ENCODE data around the gene RBPMS2.

DNA sequence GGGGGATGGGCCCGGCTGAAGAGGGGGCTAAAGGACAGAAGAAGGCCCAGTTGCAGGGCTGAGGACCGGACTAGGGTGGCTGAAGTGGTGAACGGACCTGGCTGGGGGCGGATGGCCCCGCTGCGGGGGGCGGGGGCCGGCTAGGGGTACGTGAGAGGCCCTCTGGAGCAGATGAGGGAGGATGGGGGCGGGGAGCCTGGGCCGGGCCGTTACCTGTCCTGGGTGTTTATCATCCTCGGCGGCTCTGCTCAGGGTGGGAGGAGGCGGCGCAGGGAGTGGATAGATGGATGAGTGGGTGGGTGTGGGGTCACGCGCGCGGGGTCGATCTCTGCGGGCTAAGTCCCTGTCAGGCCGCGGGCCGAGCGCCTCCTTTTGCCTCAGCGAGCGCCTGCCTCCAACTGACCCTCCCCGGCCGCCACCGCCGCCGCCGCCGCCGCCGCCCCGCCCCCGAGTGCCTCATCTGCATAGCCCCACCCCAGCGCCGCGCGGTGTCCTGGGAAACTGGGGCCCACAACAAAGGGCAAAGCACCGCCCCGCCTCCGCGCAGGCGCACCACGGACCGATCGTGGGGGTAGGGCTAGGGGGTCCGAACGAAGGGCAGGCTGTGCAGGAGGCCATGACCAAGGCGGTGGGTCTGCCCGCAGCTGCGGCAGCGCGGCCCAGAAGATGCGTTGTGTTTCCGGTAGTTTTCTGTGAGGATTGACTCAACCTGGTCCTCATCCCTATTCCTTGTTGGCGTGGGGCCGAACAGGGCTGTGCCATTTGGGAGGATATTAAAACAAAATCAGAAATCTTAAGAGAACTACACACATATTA is 72.4 kb downstream of the RBPMS2 start:
- TF ChIP-seq, protein P1, sequence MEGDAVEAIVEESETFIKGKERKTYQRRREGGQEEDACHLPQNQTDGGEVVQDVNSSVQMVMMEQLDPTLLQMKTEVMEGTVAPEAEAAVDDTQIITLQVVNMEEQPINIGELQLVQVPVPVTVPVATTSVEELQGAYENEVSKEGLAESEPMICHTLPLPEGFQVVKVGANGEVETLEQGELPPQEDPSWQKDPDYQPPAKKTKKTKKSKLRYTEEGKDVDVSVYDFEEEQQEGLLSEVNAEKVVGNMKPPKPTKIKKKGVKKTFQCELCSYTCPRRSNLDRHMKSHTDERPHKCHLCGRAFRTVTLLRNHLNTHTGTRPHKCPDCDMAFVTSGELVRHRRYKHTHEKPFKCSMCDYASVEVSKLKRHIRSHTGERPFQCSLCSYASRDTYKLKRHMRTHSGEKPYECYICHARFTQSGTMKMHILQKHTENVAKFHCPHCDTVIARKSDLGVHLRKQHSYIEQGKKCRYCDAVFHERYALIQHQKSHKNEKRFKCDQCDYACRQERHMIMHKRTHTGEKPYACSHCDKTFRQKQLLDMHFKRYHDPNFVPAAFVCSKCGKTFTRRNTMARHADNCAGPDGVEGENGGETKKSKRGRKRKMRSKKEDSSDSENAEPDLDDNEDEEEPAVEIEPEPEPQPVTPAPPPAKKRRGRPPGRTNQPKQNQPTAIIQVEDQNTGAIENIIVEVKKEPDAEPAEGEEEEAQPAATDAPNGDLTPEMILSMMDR (IDR thresholded peaks at IDR 0.05; ENCODE audit: insufficient read depth, low read length): no peak
- TF ChIP-seq POLR2AphosphoS5 (IDR thresholded peaks at IDR 0.05; ENCODE audit: low read depth): peak; percentile 85; the same call in 1 of the 2 replicates
- TF ChIP-seq, protein P2, sequence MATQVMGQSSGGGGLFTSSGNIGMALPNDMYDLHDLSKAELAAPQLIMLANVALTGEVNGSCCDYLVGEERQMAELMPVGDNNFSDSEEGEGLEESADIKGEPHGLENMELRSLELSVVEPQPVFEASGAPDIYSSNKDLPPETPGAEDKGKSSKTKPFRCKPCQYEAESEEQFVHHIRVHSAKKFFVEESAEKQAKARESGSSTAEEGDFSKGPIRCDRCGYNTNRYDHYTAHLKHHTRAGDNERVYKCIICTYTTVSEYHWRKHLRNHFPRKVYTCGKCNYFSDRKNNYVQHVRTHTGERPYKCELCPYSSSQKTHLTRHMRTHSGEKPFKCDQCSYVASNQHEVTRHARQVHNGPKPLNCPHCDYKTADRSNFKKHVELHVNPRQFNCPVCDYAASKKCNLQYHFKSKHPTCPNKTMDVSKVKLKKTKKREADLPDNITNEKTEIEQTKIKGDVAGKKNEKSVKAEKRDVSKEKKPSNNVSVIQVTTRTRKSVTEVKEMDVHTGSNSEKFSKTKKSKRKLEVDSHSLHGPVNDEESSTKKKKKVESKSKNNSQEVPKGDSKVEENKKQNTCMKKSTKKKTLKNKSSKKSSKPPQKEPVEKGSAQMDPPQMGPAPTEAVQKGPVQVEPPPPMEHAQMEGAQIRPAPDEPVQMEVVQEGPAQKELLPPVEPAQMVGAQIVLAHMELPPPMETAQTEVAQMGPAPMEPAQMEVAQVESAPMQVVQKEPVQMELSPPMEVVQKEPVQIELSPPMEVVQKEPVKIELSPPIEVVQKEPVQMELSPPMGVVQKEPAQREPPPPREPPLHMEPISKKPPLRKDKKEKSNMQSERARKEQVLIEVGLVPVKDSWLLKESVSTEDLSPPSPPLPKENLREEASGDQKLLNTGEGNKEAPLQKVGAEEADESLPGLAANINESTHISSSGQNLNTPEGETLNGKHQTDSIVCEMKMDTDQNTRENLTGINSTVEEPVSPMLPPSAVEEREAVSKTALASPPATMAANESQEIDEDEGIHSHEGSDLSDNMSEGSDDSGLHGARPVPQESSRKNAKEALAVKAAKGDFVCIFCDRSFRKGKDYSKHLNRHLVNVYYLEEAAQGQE (IDR thresholded peaks at IDR 0.05; ENCODE audit: insufficient replicate concordance, low read depth): no peak

Data from HL-60 (cell line).